Esophagus muscularis mucosa (tissue), 3 donors: ENCODE data around the gene PCSK6.

Experiments
- POLR2A ChIP-seq: fragments of 450-650 bp; IDR thresholded peaks from one replicate; pipeline ENCODE4 v1.6.1; 2017; ENCODE audit warnings: antibody characterized with exemption, moderate library complexity, mild to moderate bottlenecking, low read depth
- TF ChIP-seq, protein P1 (sequence below), 3 experiments: fragments of 200-600 bp in 2 of 3; fragments of 450-650 bp in 1 of 3; sonication (generic) in 2 of 3; IDR thresholded peaks; one replicate each; pipeline ENCODE4 v1.5.1; 2017 to 2019; ENCODE audit warnings: antibody characterized with exemption in 3 of 3, mild to moderate bottlenecking in 2 of 3, moderate library complexity in 1 of 3

GRCh38 chr15:101528917-101529299, 39.4 kb upstream of the PCSK6 start:
- TF ChIP-seq, protein P1, sequence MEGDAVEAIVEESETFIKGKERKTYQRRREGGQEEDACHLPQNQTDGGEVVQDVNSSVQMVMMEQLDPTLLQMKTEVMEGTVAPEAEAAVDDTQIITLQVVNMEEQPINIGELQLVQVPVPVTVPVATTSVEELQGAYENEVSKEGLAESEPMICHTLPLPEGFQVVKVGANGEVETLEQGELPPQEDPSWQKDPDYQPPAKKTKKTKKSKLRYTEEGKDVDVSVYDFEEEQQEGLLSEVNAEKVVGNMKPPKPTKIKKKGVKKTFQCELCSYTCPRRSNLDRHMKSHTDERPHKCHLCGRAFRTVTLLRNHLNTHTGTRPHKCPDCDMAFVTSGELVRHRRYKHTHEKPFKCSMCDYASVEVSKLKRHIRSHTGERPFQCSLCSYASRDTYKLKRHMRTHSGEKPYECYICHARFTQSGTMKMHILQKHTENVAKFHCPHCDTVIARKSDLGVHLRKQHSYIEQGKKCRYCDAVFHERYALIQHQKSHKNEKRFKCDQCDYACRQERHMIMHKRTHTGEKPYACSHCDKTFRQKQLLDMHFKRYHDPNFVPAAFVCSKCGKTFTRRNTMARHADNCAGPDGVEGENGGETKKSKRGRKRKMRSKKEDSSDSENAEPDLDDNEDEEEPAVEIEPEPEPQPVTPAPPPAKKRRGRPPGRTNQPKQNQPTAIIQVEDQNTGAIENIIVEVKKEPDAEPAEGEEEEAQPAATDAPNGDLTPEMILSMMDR (IDR thresholded peaks at IDR 0.05), result no peak
- no peak for TF ChIP-seq POLR2A
